H1 (cell line): Measurements from ENCODE around the gene STXBP6. TPM values are rescaled to one million over a fixed set of nuclear protein-coding genes. Genes with fewer than 3 reads are reported as not detected.

ENCODE experiments used
- CTCF ChIA-PET: fragments of 300-600 bp; sonication (Branson Sonifier 250); formaldehyde crosslinking; loops from one replicate; lab custom pipeline; 2021; ENCODE audit not compliant: partially characterized antibody; lab: Charles Lee
- POLR2A ChIA-PET: fragments of 300-600 bp; sonication (Branson Sonifier 250); formaldehyde crosslinking; loops from one replicate; lab custom pipeline; 2021; ENCODE audit warnings: inconsistent platforms; ENCODE audit not compliant: partially characterized antibody; lab: Charles Lee
- DNase-seq, 2 experiments: peaks; one replicate each; pipeline versions ENCODE4 v3.0.0 to v3.0.0-alpha.2; 2010 to 2022; ENCODE audit warnings: low spot score in 2 of 2, low read depth in 1 of 2, mixed read lengths in 1 of 2
- FAIRE-seq: peaks from 2 replicates; lab custom pipeline; 2011; peaks lifted over from hg19 to GRCh38; lab: Jason Lieb, UNC
- H2AFZ ChIP-seq: 2 replicates; pipeline ENCODE4 v1.8.1; 2012; ENCODE audit warnings: low read length, inconsistent platforms
- H2AK5ac ChIP-seq: 2 replicates; pipeline ENCODE4 v1.6.1; 2013; ENCODE audit warnings: low read depth, low read length
- H2BK120ac ChIP-seq: replicated peaks from 2 replicates; pipeline ENCODE3; 2013; ENCODE audit warnings: low read depth, low read length, inconsistent platforms
- H2BK12ac ChIP-seq: 2 replicates; pipeline ENCODE4 v1.6.1; 2013; ENCODE audit warnings: low read depth, low read length
- H2BK15ac ChIP-seq: 2 replicates; pipeline ENCODE4 v1.6.1; 2013; ENCODE audit warnings: low read length
- H2BK20ac ChIP-seq: 2 replicates; pipeline ENCODE4 v1.6.1; 2013; ENCODE audit warnings: low read length
- H2BK5ac ChIP-seq: 2 replicates; pipeline ENCODE4 v1.6.1; 2013; ENCODE audit warnings: low read depth, low read length
- H3K14ac ChIP-seq: 2 replicates; pipeline ENCODE4 v1.6.1; 2013; ENCODE audit warnings: inconsistent platforms; ENCODE audit not compliant: insufficient read length
- H3K18ac ChIP-seq: 2 replicates; pipeline ENCODE4 v1.6.1; 2013; ENCODE audit warnings: low read length; ENCODE audit errors: extremely low read depth
- H3K23ac ChIP-seq: 2 replicates; pipeline ENCODE4 v1.6.1; 2013; ENCODE audit warnings: inconsistent platforms; ENCODE audit not compliant: insufficient read length
- H3K23me2 ChIP-seq: 2 replicates; pipeline ENCODE4 v1.6.1; 2013; ENCODE audit warnings: low read depth, low read length
- H3K27ac ChIP-seq: 2 replicates; pipeline ENCODE4 v1.6.1; 2011; ENCODE audit warnings: low read depth, low read length, inconsistent platforms
- H3K27me3 ChIP-seq, 4 experiments: replicated peaks in 1 of 4; 1 replicate in 1 of 4; 2 replicates in 3 of 4; pipeline versions ENCODE4 v1.6.1 to v1.8.1; 2011 to 2013; ENCODE audit warnings: low read length in 3 of 4, mild to moderate bottlenecking in 3 of 4, inconsistent platforms in 2 of 4, mixed read lengths in 2 of 4, moderate library complexity in 1 of 4; ENCODE audit not compliant: control insufficient read depth in 3 of 4, insufficient read depth in 3 of 4; ENCODE audit errors: extremely low read depth in 1 of 4
- H3K36me3 ChIP-seq, 4 experiments: 2 replicates each; pipeline versions ENCODE4 v1.6.1 to v1.8.1; 2011 to 2013; ENCODE audit warnings: mild to moderate bottlenecking in 4 of 4, low read length in 3 of 4, moderate library complexity in 2 of 4, control low read depth in 1 of 4, inconsistent platforms in 1 of 4; ENCODE audit not compliant: insufficient read depth in 4 of 4, control insufficient read depth in 2 of 4
- H3K4ac ChIP-seq: replicated peaks from 2 replicates; pipeline ENCODE3; 2013; ENCODE audit warnings: low read length, low read depth, mixed read lengths, inconsistent platforms; ENCODE audit not compliant: insufficient read length
- H3K4me1 ChIP-seq, 4 experiments: replicated peaks in 1 of 4; 1 replicate in 1 of 4; 2 replicates in 3 of 4; pipeline versions ENCODE4 v1.6.1 to v1.8.1; 2011 to 2013; ENCODE audit warnings: low read length in 3 of 4, inconsistent platforms in 2 of 4, mixed read lengths in 1 of 4; ENCODE audit not compliant: insufficient read depth in 4 of 4, control insufficient read depth in 3 of 4
- H3K4me2 ChIP-seq, 2 experiments: 2 replicates each; pipeline versions ENCODE4 v1.6.1 to v1.8.1; 2011 to 2013; ENCODE audit warnings: low read depth in 2 of 2, low read length in 2 of 2, control low read depth in 1 of 2, inconsistent platforms in 1 of 2, mild to moderate bottlenecking in 1 of 2; ENCODE audit not compliant: insufficient read depth in 1 of 2
- H3K4me3 ChIP-seq, 4 experiments: fragments of 200-600, 300-600 bp in 1 of 4; sonication (generic), shearing (Covaris generic), sonication (Bioruptor Twin) in 1 of 4; 2 replicates each; pipeline versions ENCODE4 v1.5.1 to v1.8.1; 2011 to 2016; ENCODE audit warnings: low read length in 4 of 4, low read depth in 3 of 4, control low read depth in 2 of 4, inconsistent platforms in 2 of 4, mild to moderate bottlenecking in 2 of 4, mixed read lengths in 1 of 4, moderate library complexity in 1 of 4; ENCODE audit not compliant: insufficient read depth in 2 of 4; ENCODE audit errors: extremely low read depth in 1 of 4
- H3K56ac ChIP-seq: replicated peaks from 2 replicates; pipeline ENCODE3; 2013; ENCODE audit warnings: low read depth, mild to moderate bottlenecking, mixed read lengths, low read length, inconsistent platforms; ENCODE audit not compliant: insufficient read length
- H3K79me1 ChIP-seq: 2 replicates; pipeline ENCODE4 v1.6.1; 2013; ENCODE audit warnings: low read depth, low read length, control low read depth
- H3K79me2 ChIP-seq, 2 experiments: 2 replicates each; pipeline versions ENCODE4 v1.6.1 to v1.8.1; 2012 to 2013; ENCODE audit warnings: low read length in 2 of 2, mild to moderate bottlenecking in 2 of 2, inconsistent platforms in 1 of 2; ENCODE audit not compliant: insufficient read depth in 2 of 2, control insufficient read depth in 1 of 2
- H3K9ac ChIP-seq, 4 experiments: replicated peaks in 1 of 4; 1 replicate in 1 of 4; 2 replicates in 3 of 4; pipeline versions ENCODE4 v1.6.1 to v1.8.1; 2011 to 2013; ENCODE audit warnings: low read depth in 3 of 4, low read length in 3 of 4, control low read depth in 2 of 4, mild to moderate bottlenecking in 2 of 4, moderate library complexity in 2 of 4, inconsistent platforms in 1 of 4; ENCODE audit errors: extremely low read depth in 1 of 4
- H3K9me3 ChIP-seq, 2 experiments: 2 replicates each; pipeline versions ENCODE4 v1.6.1 to v1.8.1; 2012 to 2013; ENCODE audit warnings: mild to moderate bottlenecking in 2 of 2, moderate library complexity in 2 of 2, control low read depth in 1 of 2, inconsistent platforms in 1 of 2, low read depth in 1 of 2, low read length in 1 of 2, mixed read lengths in 1 of 2; ENCODE audit not compliant: insufficient read depth in 2 of 2
- H4K20me1 ChIP-seq, 2 experiments: replicated peaks in 1 of 2; 2 replicates each; pipeline versions ENCODE3 to v1.8.1; 2011 to 2013; ENCODE audit warnings: inconsistent platforms in 2 of 2, low read length in 2 of 2, mild to moderate bottlenecking in 1 of 2; ENCODE audit not compliant: insufficient read depth in 2 of 2, control insufficient read depth in 1 of 2
- H4K5ac ChIP-seq: 2 replicates; pipeline ENCODE4 v1.6.1; 2013; ENCODE audit warnings: low read length, low read depth, mixed read lengths, inconsistent platforms; ENCODE audit not compliant: insufficient read length
- H4K8ac ChIP-seq: 2 replicates; pipeline ENCODE4 v1.8.0; 2013; ENCODE audit warnings: mild to moderate bottlenecking, moderate library complexity, low read length, inconsistent platforms; ENCODE audit not compliant: insufficient read depth; ENCODE audit errors: extremely low read depth
- H4K91ac ChIP-seq: replicated peaks from 2 replicates; pipeline ENCODE3; 2013; ENCODE audit warnings: low read length, mixed read lengths, inconsistent platforms; ENCODE audit not compliant: insufficient read length
- BACH1 ChIP-seq: IDR thresholded peaks from 2 replicates; pipeline ENCODE4 v1.6.1; 2012; ENCODE audit warnings: low read length, improper control_type of control experiment
- BRCA1 ChIP-seq: IDR thresholded peaks from 2 replicates; pipeline ENCODE4 v1.6.1; 2012; ENCODE audit warnings: low read depth, low read length, improper control_type of control experiment
- CEBPB ChIP-seq: IDR thresholded peaks from 2 replicates; pipeline ENCODE4 v1.6.1; 2012; ENCODE audit warnings: low read depth, low read length
- GABPA ChIP-seq: IDR thresholded peaks from 2 replicates; pipeline ENCODE4 v1.6.1; 2011; ENCODE audit warnings: mild to moderate bottlenecking, low read length, moderate library complexity, borderline replicate concordance; ENCODE audit not compliant: insufficient read depth
- HDAC6 ChIP-seq: IDR thresholded peaks from one replicate; pipeline ENCODE4 v1.7.1; 2012; ENCODE audit warnings: low read depth, mild to moderate bottlenecking, inconsistent platforms, low read length, moderate library complexity
- JUN ChIP-seq: IDR thresholded peaks from 2 replicates; pipeline ENCODE4 v1.6.1; 2011; ENCODE audit warnings: low read depth, mild to moderate bottlenecking, improper control_type of control experiment, low read length
- KDM1A ChIP-seq: fragments of 200-600, 300-600 bp; sonication (generic); IDR thresholded peaks from 2 replicates; pipeline ENCODE4 v1.7.1; 2016; ENCODE audit warnings: mild to moderate bottlenecking, low read length, borderline replicate concordance
- KDM4A ChIP-seq: IDR thresholded peaks from one replicate; pipeline ENCODE4 v1.7.1; 2012; ENCODE audit warnings: low read depth, mild to moderate bottlenecking, moderate library complexity, low read length, inconsistent platforms; ENCODE audit not compliant: severe bottlenecking
- RXRA ChIP-seq: IDR thresholded peaks from 2 replicates; pipeline ENCODE4 v1.6.1; 2011; ENCODE audit warnings: low read depth, mild to moderate bottlenecking, low read length, moderate library complexity; ENCODE audit not compliant: insufficient read depth
- SIRT6 ChIP-seq: IDR thresholded peaks from one replicate; pipeline ENCODE4 v1.7.1; 2012; ENCODE audit warnings: low read length, inconsistent platforms
- SP2 ChIP-seq: IDR thresholded peaks from 2 replicates; pipeline ENCODE4 v1.6.1; 2012; ENCODE audit warnings: mild to moderate bottlenecking, low read length, inconsistent platforms
- SP4 ChIP-seq: IDR thresholded peaks from 2 replicates; pipeline ENCODE4 v1.6.1; 2012; ENCODE audit warnings: low read length, inconsistent platforms
- TAF1 ChIP-seq: IDR thresholded peaks from 2 replicates; pipeline ENCODE4 v1.6.1; 2011; ENCODE audit warnings: mild to moderate bottlenecking, low read depth, low read length
- TBP ChIP-seq: IDR thresholded peaks from 2 replicates; pipeline ENCODE4 v1.6.1; 2011; ENCODE audit warnings: low read depth, low read length, improper control_type of control experiment
- TEAD4 ChIP-seq: IDR thresholded peaks from 2 replicates; pipeline ENCODE4 v1.6.1; 2012; ENCODE audit warnings: low read depth, low read length, inconsistent platforms, mixed read lengths
- polyA plus RNA-seq, 7 experiments: library from polyadenylated mRNA; depleted of rRNA in 3 of 7; stranded (reverse) in 5 of 7; unstranded in 2 of 7; fragments of >200 nt in 5 of 7; fragments of 200-250 nt in 2 of 7; gene quantifications; 1 replicate in 5 of 7; 2 replicates in 1 of 7; 4 replicates in 1 of 7; pipeline versions ENCODE4 v1.2.1 to v1.2.3, GENCODE V29; 2011 to 2013; ENCODE audit warnings: missing spikeins in 2 of 7, mixed read lengths in 2 of 7
- total RNA-seq: library from RNA; stranded (reverse); fragmentation: NEBNext Ultra II Directional; extraction: Animal tissue kit (Norgen Biotek cat#: 25700); gene quantifications from 2 replicates; pipeline ENCODE4 v1.2.1, GENCODE V29; 2021
- TF ChIP-seq, protein P1 (sequence below): IDR thresholded peaks from 2 replicates; pipeline ENCODE4 v1.6.1; 2011; ENCODE audit warnings: low read length, improper control_type of control experiment

The STXBP6 gene
- total and polyA plus RNA-seq, 2 of the 8 experiments (the other 6 are each of a cell fraction or from before 2014, with no cell fraction given): 9.4 to 18.1 TPM

DNA sequence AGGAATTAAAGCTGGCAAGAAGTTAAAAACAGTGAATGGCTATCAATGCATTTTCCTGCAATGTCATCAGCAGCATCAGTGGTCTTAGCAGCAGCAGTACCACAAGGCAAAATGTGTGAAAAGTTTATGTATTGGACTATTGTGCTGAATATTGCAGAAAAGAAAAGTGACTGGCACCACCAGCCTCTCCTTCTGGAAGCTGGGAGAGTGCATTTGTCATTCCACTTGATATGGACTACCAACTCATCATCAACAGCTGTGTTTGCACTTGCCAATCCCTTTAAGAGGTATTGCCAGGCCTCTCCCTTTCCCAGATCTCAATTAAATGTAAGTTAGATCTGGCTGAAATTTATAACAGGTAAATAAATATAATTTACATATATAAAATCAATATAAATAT is 265.0 kb downstream of the STXBP6 start:
- no peaks in the 10 kb centered on the region for H3K27me3 ChIP-seq
- H3K18ac ChIP-seq: no peak overlapping the region
- no peak overlapping the region for H4K8ac ChIP-seq
- no peaks in the 10 kb centered on the region for H4K20me1 ChIP-seq
- no peak for FAIRE-seq
- ChIA-PET POLR2A (no interaction called here), CTCF (interaction anchor here (1.0 kb wide), 1 partner anchor 9 kb away, joined by 4 read pairs; no protein-coding TSS in a partner anchor)
- H3K4me2 ChIP-seq: no peak overlapping the region
- H3K9me3 ChIP-seq: no peaks in the 10 kb centered on the region
- H3K4me1 ChIP-seq: no peaks in the 10 kb centered on the region
- no peaks in the 10 kb centered on the region for H3K79me1 ChIP-seq
- no peak for DNase-seq
- H3K27ac ChIP-seq: no peak overlapping the region
- no peak overlapping the region for H4K5ac ChIP-seq
- H2BK120ac ChIP-seq: no peak overlapping the region
- H2BK20ac ChIP-seq: no peak overlapping the region
- no peak overlapping the region for H2BK12ac ChIP-seq
- no peaks in the 10 kb centered on the region; the same call in 1 of the 2 replicates for H3K23me2 ChIP-seq
- H3K79me2 ChIP-seq: no peaks in the 10 kb centered on the region
- H3K9ac ChIP-seq: no peak overlapping the region
- no peaks in the 10 kb centered on the region for H3K36me3 ChIP-seq
- H2AFZ ChIP-seq: no peak overlapping the region
- H3K14ac ChIP-seq: no peak overlapping the region
- no peak overlapping the region for H3K56ac ChIP-seq
- H3K4ac ChIP-seq: no peak overlapping the region
- no peak overlapping the region for H3K23ac ChIP-seq
- H2BK15ac ChIP-seq: no peak overlapping the region
- H2AK5ac ChIP-seq: no peak overlapping the region
- H2BK5ac ChIP-seq: no peak overlapping the region
- H3K4me3 ChIP-seq: no peak overlapping the region
- H4K91ac ChIP-seq: no peak overlapping the region
- TF ChIP-seq CEBPB: no peak
- no peak for TF ChIP-seq SP4
- no peak for TF ChIP-seq TEAD4
- TF ChIP-seq KDM1A: no peak
- no peak for TF ChIP-seq GABPA
- TF ChIP-seq SP2: no peak
- TF ChIP-seq BRCA1: no peak
- TF ChIP-seq, protein P1, sequence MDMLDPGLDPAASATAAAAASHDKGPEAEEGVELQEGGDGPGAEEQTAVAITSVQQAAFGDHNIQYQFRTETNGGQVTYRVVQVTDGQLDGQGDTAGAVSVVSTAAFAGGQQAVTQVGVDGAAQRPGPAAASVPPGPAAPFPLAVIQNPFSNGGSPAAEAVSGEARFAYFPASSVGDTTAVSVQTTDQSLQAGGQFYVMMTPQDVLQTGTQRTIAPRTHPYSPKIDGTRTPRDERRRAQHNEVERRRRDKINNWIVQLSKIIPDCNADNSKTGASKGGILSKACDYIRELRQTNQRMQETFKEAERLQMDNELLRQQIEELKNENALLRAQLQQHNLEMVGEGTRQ: no peak
- TF ChIP-seq HDAC6: no peak
- no peak for TF ChIP-seq BACH1
- TF ChIP-seq JUN: no peak
- no peak for TF ChIP-seq KDM4A
- no peak for TF ChIP-seq TBP
- TF ChIP-seq TAF1: no peak
- no peak for TF ChIP-seq RXRA
- no peak for TF ChIP-seq SIRT6
